NOMO-1 treated with dmso at 0.1 percent for 144 hours (cell line): ENCODE measurements around the gene OGFOD2.

ENCODE experiments used
- DNase-seq: peaks from one replicate; lab custom pipeline; 2025; ENCODE audit not compliant: unreplicated experiment; lab: John Stamatoyannopoulos, UW

Gene OGFOD2

GRCh38 chr12:122976648-122976975, 1.6 kb downstream of the OGFOD2 start:
- no peak for DNase-seq

DNA sequence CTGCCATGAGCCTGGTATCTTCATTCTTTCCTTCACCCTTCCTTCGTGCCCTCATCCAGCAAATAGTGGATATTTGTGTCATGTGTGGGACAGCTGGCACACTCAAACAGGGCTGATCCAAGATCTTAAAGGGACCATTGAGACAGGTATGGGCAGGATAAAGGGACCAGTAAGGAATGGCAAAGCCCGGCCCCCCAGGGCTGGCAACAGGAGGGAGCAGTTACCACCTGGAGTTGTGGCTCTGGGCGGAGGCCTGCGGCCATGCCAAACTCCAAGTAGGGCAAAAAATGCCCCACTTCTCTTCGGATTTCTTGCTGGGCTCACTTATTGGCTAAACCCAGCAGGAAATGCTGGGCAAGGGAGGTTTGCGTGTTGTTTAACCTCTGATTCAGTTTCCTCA, 2.1 kb downstream of the OGFOD2 start:
- no peak for DNase-seq

DNA sequence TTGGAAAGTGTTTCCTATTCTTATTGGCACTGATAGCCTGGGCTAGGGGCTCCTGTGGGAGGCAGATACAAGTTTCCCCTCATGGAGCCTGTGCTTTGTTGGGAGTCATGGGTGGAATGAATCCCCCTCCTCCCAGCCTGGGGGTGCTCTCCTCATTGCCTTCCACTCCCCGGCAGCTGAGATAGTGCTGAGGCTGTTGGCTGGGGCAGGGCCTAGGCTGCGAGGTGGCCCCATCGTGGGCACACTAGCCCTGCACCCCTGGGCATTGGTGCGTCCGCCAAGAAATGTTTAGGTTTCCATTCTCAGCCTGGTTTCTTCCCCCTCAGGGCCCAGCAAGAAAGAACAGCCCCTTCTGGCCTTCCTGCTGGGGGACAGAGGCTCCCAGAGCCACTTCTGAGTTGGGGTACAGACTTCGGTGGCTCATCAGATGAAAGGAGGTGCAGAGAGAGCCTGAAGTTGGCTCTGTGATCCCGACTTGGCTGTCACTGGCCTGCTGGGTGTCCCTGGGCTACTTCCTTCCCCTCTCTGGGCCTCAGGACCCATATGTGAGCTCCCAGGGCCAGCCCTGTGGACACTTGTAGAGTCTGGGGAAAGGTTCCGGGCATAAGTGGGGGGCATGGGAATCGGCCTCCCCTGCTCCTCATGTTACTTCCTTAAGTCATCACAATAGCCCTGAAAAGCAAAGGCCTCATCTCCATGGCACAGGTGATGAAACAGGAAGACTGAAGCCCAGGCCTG, 2.8 kb downstream of the OGFOD2 start:
- DNase-seq = no peak

GRCh38 chr12:122978507-122978955, 3.5 kb downstream of the OGFOD2 start:
- DNase-seq = no peak

- DNase-seq = no peak
Measured at GRCh38 chr12:122979001-122979907, 4.2 kb downstream of the OGFOD2 start.

DNA sequence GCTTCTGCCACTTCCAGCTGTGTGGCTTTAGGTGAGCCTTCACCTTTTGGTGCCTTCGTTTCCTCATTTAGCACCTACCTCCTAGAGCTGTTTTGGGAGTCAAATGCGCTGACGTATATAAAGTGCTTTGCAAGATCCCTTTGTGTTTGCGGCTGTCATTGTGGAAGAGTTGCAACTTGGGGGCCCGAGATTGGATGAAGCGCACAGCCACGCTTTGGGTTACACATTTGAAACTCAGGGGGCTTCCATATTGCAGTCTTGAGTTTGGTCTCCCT, 4.8 kb downstream of the OGFOD2 start:
- no peak for DNase-seq

GRCh38 chr12:122980183-122981035, 5.4 kb downstream of the OGFOD2 start, which contains the start of gene ARL6IP4:
Gene ARL6IP4 (plus strand): TSS chr12:122980681. CDS start chr12:122981140, 459 bp downstream.
- peak; percentile 34 for DNase-seq

DNA sequence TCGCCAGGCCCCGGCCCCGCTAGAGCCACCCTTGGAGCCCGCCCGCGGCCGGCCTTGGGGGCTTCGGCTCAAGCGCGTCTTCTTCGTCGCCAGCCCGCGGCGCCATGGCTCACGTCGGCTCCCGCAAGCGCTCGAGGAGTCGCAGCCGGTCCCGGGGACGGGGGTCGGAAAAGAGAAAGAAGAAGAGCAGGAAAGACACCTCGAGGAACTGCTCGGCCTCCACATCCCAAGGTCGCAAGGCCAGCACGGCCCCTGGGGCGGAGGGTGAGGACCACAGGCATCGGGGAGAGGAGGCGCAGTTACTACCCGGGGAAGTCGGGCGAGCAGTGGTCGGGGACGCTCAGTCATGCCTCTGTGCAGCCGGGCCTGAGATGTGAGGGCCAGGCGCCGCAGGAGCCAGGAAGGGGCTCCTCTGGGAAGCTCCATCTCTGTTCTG, 6.0 kb downstream of the OGFOD2 start:
- DNase-seq = no peak

- DNase-seq = no peak
Measured at GRCh38 chr12:122981587-122982476, 6.8 kb downstream of the OGFOD2 start.

DNA sequence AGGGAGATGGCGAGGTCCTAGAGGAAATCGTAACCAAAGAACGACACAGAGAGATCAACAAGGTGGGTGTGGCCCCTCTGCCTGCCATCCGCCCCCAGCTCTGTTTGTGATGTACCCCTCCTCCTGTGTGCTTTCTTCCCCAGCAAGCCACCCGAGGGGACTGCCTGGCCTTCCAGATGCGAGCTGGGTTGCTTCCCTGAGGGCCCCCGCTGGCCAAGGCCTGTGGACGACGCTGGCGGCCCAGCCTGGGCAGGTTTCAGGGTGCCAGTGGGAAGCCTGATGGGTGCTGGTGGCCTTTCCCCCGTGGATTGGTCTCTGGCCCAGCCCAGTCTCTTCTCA, 7.4 kb downstream of the OGFOD2 start:
- no peak for DNase-seq

GRCh38 chr12:122982963-122983788, 8.1 kb downstream of the OGFOD2 start:
- no peak for DNase-seq

DNA sequence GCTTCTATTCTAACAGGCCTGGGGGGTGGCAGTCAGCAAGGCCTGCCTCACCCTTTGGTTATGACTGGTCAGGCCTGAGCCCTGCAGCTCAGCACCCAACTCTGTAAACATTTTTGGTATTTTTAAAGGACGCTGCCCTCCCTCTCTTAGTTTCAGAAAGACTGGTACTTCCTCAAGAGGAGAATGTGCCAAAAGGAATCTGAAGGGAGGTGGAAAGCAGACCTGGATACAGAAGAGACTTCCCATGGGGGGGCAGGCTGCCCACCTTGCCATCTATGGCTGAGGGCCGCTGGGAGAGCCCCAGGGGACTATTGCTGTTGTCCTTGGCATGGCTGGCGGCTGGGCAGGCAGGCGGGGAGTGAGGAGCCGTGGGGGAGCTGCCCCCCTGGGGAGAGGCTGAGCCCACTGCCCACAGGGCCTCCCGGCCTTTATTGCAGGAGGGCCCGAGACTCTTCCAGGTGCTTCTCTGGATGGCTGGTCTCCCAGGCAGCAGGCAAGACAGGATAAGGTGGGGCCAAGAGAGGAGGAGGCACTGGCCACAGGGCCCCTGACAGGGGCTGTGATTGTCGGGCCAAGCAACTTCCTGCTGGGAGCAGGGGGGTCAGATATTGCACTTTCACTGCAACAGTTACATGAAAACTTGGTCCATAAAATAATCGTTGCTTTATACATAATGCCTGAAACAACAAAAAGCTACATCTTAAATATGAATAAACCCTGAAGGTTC, 8.9 kb downstream of the OGFOD2 start:
- peak; percentile 28 for DNase-seq

DNA sequence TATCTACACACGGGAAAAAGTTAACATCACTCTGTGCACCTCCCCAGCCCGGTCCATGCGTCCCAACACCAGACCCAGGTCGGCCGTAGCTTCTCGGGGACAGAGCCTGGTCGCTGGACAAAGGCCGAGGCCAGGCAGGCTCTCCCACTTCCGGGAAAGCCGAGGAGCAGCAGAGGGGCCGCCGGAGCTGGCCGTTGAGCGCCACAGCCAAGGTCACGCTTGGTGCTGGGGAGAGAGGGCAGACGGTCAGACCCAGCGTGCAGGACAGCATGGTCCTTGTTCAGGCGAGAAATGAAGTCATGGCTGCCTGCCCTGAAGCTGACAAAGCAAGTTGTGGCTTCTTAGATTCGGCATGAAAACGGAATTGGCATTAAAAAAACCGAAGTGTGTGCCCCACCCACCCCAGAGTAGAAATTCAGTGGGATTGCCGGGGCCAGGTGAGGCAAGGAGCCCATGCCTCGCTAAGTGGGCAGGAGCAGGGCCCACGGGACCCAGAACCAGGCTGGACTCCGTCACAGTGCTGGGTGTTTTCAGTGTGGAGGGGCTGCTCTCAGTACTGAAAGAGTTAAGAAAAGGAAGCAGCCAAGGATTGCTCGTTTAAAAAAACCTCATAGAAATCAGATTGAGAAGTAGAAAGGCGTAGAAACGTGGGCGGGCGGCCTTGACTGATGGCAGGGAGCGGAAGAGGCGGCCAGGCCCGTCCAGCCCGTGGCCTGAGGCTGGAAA, 9.7 kb downstream of the OGFOD2 start:
- no peak for DNase-seq

DNA sequence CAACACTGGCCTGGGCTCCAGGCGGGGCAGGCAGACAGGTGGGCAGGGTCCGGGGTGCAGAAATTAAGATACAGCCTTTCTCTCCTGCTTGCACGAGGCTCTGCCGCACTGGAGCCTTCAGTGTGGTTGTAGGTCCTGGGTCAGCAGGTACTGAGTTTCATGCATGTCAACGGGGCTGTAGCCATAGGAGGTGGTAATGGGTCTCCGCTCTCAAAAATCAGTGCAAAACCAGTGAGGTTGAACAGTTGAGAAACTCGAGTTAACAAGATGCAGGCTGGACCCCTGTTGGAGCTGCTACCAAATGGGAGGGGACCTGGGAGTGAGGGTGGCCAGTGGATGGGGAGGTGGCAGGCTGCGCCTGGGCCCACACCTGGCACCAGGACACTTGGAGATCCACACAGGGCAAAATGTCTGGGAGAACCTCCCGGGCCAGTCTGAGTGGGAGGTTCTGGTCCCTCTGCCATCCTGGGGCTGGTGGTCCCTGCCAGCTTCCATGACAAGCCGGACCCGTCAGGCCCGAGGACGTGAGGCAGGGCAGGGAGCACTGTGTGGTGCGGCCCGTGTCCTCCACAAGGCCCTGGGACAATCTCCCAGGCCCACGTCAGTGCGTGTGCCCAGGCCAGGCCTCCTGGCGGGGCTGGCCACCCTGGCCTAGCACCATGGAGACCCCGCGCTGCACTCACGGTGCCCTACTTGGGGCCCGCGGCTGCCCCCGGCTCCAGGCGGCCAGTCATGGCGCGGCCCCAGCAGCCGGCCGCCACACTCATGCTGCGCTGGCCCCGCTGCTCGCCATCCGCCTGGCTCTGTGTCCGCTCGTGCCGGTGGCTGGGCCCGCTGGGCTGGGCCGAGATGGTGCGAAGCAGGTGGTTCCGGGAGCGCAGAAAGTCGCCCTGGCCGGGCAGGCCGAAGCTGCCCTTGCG, 10.6 kb downstream of the OGFOD2 start:
- no peak for DNase-seq

DNA sequence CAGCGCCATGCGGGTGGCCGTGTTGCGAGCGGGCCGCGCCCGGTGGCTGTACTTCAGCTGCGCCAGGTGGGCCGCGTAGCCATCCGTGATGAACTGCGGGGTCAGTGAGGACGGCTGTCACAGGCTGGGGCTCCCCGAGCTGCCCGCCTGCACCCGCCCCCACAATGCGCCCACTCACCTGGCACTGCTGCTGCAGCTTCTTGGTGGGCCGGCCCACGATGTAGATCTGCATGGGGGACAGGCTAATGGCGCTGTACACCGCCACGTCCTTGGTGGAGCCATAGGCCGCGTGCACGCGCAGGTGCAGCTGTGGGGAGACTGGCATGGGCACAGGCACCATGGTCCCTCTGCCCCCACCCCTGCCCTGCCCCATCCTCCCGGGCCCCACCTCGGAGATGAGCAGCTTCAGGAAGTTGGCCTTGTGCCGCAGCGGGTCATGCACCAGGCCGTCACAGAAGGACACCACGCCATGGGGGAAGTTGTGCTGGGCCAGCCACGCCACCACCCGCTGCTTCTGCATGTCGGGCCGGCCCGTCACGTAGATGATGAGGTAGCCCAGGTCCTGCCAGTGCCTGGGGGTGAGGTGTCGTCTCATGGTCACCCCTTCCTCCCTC, 11.3 kb downstream of the OGFOD2 start:
- no peak for DNase-seq

- no peak for DNase-seq
Measured at GRCh38 chr12:122987086-122987951, 12.3 kb downstream of the OGFOD2 start.
